ENCODE data around the gene SEC14L6. TPM values are rescaled to one million over a fixed set of nuclear protein-coding genes. Genes with fewer than 3 reads are reported as not detected.

SEC14L6 gene
- total RNA-seq, 1 experiment from 2014 or later, result 1.1 TPM

DNA sequence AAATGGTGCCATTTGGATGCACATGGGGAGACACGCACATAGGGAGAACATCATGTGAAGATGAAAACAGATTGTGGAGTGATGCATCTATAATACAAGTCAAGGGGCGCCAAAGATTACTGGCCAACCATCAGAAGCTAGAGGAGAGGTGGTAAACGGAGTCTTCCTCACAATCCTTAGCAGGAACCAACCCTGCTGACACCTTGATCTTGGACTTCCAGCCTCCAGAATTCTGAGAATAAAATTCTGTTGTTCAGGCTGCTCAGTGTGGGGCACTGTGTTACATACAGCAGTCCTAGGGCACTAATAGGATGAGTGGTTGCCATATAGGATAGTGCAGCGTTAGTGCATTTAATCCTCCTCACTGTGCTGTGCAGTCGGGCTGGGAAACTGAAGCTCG, 33.1 kb downstream of the SEC14L6 start:
- H3K23me2 ChIP-seq (ENCODE audit: insufficient read length, low read depth, low read length, poor library complexity, severe bottlenecking), result no peaks in the 10 kb centered on the region
- Mint-ChIP-seq H3K9me3 (peaks cover 3 to 5% of the 10 kb centered on the region in 2 experiments; a peak in 2 of 5 replicates), H3K4me1 (peaks cover 0 to 2% of the 10 kb centered on the region in 2 experiments; a peak in 1 of 4 replicates), H3K27me3 (ENCODE audit: low read depth) (peaks cover 5% of the 10 kb centered on the region), H3K4me3 (no peak overlapping the region), H3K36me3 (ENCODE audit: insufficient read depth in 1 of 3, low read depth in 3 of 3) (no peaks in the 10 kb centered on the region), H3K27ac (no peak overlapping the region)
- no peak overlapping the region for H2BK20ac ChIP-seq (ENCODE audit: low read depth, low read length, poor library complexity, severe bottlenecking)
- H3K18ac ChIP-seq (ENCODE audit: insufficient read length, low read depth, low read length), result no peak overlapping the region
- H2BK15ac ChIP-seq (ENCODE audit: low read depth, low read length), result no peak overlapping the region
- no peaks in the 10 kb centered on the region for H4K20me1 ChIP-seq (ENCODE audit: control insufficient read depth, insufficient read depth, insufficient read length)
- no CpG with 5 or more reads among the region's 6 CpGs for WGBS (ENCODE audit: extremely low coverage, insufficient read length, low lambda C conversion rate)
- no peaks in the 10 kb centered on the region for H3K27me3 ChIP-seq (ENCODE audit: insufficient read depth, low read length)
- H2AK5ac ChIP-seq (ENCODE audit: insufficient read length, low read length), result no peak overlapping the region
- no peak overlapping the region for H4K91ac ChIP-seq (ENCODE audit: insufficient read length, low read depth, low read length)
- no peak overlapping the region for H3K14ac ChIP-seq (ENCODE audit: insufficient read depth, low read length)
- H3K27ac ChIP-seq (ENCODE audit: insufficient read length, low read depth, low read length), result no peak overlapping the region
- no peaks in the 10 kb centered on the region for H3K4me1 ChIP-seq (ENCODE audit: insufficient read depth, low read length)
- no peaks in the 10 kb centered on the region for H3K79me1 ChIP-seq (ENCODE audit: insufficient read depth, low read depth, low read length, poor library complexity, severe bottlenecking)
- H3T11ph ChIP-seq (ENCODE audit: low read length), result no peak overlapping the region
- H3K9ac ChIP-seq (ENCODE audit: extremely low read depth, insufficient read length, low read length), result no peak overlapping the region
- H2BK12ac ChIP-seq (ENCODE audit: insufficient read length, low read depth, low read length), result no peak overlapping the region
- no peak overlapping the region for H2BK5ac ChIP-seq (ENCODE audit: insufficient read length, low read length)
- no peak overlapping the region for H3K4ac ChIP-seq (ENCODE audit: low read depth, low read length)
- H2BK120ac ChIP-seq (ENCODE audit: low read depth, low read length, poor library complexity, severe bottlenecking), result no peak overlapping the region
- no peak overlapping the region for H3K23ac ChIP-seq (ENCODE audit: insufficient read length, low read depth, low read length)
- H3K79me2 ChIP-seq (ENCODE audit: insufficient read depth, low read length), result no peaks in the 10 kb centered on the region
- DNase-seq, result no peak
- H4K5ac ChIP-seq (ENCODE audit: insufficient read length, low read depth, low read length), result no peak overlapping the region
- no peaks in the 10 kb centered on the region for H3K9me3 ChIP-seq (ENCODE audit: control insufficient read depth, low read depth, low read length)
- H3K4me2 ChIP-seq (ENCODE audit: insufficient read depth, insufficient read length, low read length), result no peak overlapping the region
- H4K8ac ChIP-seq (replicated peaks; ENCODE audit: insufficient read length, low read depth, low read length), result no peak overlapping the region
- TF ChIP-seq CTCF (conservative IDR thresholded peaks at IDR 0.05), result no peak
- no peak overlapping the region for H2AFZ ChIP-seq (ENCODE audit: low read length)
- no peak overlapping the region for H3K56ac ChIP-seq (ENCODE audit: insufficient read length, low read depth, low read length)
